ENCODE measurements around the gene AHCYL2. TPM values are rescaled to one million over a fixed set of nuclear protein-coding genes. Genes with fewer than 3 reads are reported as not detected.
A peak's percentile ranks its signal among the peaks of the same experiment; 100 is the strongest.

The AHCYL2 gene
- total RNA-seq, 1 donor from 2014 or later = 14.7 TPM

GRCh38 chr7:129423700-129424410 is 199.0 kb downstream of the AHCYL2 start:
- TF ChIP-seq EZH2 (IDR thresholded peaks at IDR 0.05; ENCODE audit: insufficient read depth, low read length) = no peak
- TF ChIP-seq CTCF (IDR thresholded peaks at IDR 0.05; ENCODE audit: insufficient read depth, low read depth, low read length) = no peak
- Histone ChIP-seq H3K79me2 (ENCODE audit: insufficient read depth, low read length) (no peaks in the 10 kb centered on the region), H3K4me3 (ENCODE audit: insufficient read depth, low read depth, low read length) (no peak overlapping the region), H3K9ac (ENCODE audit: low read length) (no peak overlapping the region), H4K20me1 (ENCODE audit: insufficient read depth, low read length) (no peaks in the 10 kb centered on the region), H3K4me2 (ENCODE audit: low read length) (no peak overlapping the region), H3K27me3 (ENCODE audit: insufficient read depth, low read length) (no peaks in the 10 kb centered on the region), H2AFZ (ENCODE audit: low read depth, low read length) (no peak overlapping the region), H3K9me3 (ENCODE audit: insufficient read depth, low read depth, low read length) (no peaks in the 10 kb centered on the region), H3K4me1 (ENCODE audit: insufficient read depth, low read length) (no peaks in the 10 kb centered on the region), H3K27ac (ENCODE audit: low read depth, low read length) (no peak overlapping the region), H3K36me3 (ENCODE audit: insufficient read depth, low read length) (no peaks in the 10 kb centered on the region)
- no peak overlapping the region for H3K27ac Mint-ChIP-seq (ENCODE audit: unreplicated experiment)
- H3K36me3 Mint-ChIP-seq (ENCODE audit: low read depth, unreplicated experiment) = peaks cover 8% of the 10 kb centered on the region
- peaks cover 6% of the 10 kb centered on the region for H3K4me1 Mint-ChIP-seq (ENCODE audit: low read depth, unreplicated experiment)
- FAIRE-seq (no peak), DNase-seq (ENCODE audit: low read depth) (peak; percentile 10)
- no peaks in the 10 kb centered on the region for H3K9me3 Mint-ChIP-seq (ENCODE audit: unreplicated experiment)
- no peaks in the 10 kb centered on the region for H3K27me3 Mint-ChIP-seq (ENCODE audit: low read depth, unreplicated experiment)
- no peak overlapping the region for H3K4me3 Mint-ChIP-seq (ENCODE audit: unreplicated experiment)

- H3K27ac Mint-ChIP-seq (ENCODE audit: unreplicated experiment) = no peak overlapping the region
- Histone ChIP-seq H3K36me3 (ENCODE audit: insufficient read depth, low read length) (no peaks in the 10 kb centered on the region), H4K20me1 (ENCODE audit: insufficient read depth, low read length) (no peaks in the 10 kb centered on the region), H3K27me3 (ENCODE audit: insufficient read depth, low read length) (no peaks in the 10 kb centered on the region), H3K9me3 (ENCODE audit: insufficient read depth, low read depth, low read length) (no peaks in the 10 kb centered on the region), H3K4me2 (ENCODE audit: low read length) (no peak overlapping the region), H3K4me3 (ENCODE audit: insufficient read depth, low read depth, low read length) (no peak overlapping the region), H3K79me2 (ENCODE audit: insufficient read depth, low read length) (no peaks in the 10 kb centered on the region), H2AFZ (ENCODE audit: low read depth, low read length) (no peak overlapping the region), H3K27ac (ENCODE audit: low read depth, low read length) (no peak overlapping the region), H3K9ac (ENCODE audit: low read length) (no peak overlapping the region), H3K4me1 (ENCODE audit: insufficient read depth, low read length) (no peaks in the 10 kb centered on the region)
- H3K9me3 Mint-ChIP-seq (ENCODE audit: unreplicated experiment) = no peaks in the 10 kb centered on the region
- no peak for DNase-seq (ENCODE audit: low read depth)
- H3K36me3 Mint-ChIP-seq (ENCODE audit: low read depth, unreplicated experiment) = peaks cover 11% of the 10 kb centered on the region
- no peak overlapping the region for H3K4me3 Mint-ChIP-seq (ENCODE audit: unreplicated experiment)
- TF ChIP-seq CTCF (IDR thresholded peaks at IDR 0.05; ENCODE audit: insufficient read depth, low read depth, low read length) (no peak), EZH2 (IDR thresholded peaks at IDR 0.05; ENCODE audit: insufficient read depth, low read length) (no peak)
- peaks cover 6% of the 10 kb centered on the region for H3K27me3 Mint-ChIP-seq (ENCODE audit: low read depth, unreplicated experiment)
- FAIRE-seq = no peak
- peaks cover 6% of the 10 kb centered on the region for H3K4me1 Mint-ChIP-seq (ENCODE audit: low read depth, unreplicated experiment)
Measured at GRCh38 chr7:129426482-129426881, 201.7 kb downstream of the AHCYL2 start.

- Mint-ChIP-seq H3K4me3 (ENCODE audit: unreplicated experiment) (no peak overlapping the region), H3K27ac (ENCODE audit: unreplicated experiment) (no peak overlapping the region), H3K27me3 (ENCODE audit: low read depth, unreplicated experiment) (peaks cover 11% of the 10 kb centered on the region), H3K9me3 (ENCODE audit: unreplicated experiment) (no peaks in the 10 kb centered on the region), H3K36me3 (ENCODE audit: low read depth, unreplicated experiment) (peaks cover 11% of the 10 kb centered on the region), H3K4me1 (ENCODE audit: low read depth, unreplicated experiment) (peaks cover 6% of the 10 kb centered on the region)
- H3K4me3 ChIP-seq (ENCODE audit: insufficient read depth, low read depth, low read length) = no peak overlapping the region
- TF ChIP-seq EZH2 (IDR thresholded peaks at IDR 0.05; ENCODE audit: insufficient read depth, low read length) = no peak
- TF ChIP-seq CTCF (IDR thresholded peaks at IDR 0.05; ENCODE audit: insufficient read depth, low read depth, low read length) = no peak
- H3K27me3 ChIP-seq (ENCODE audit: insufficient read depth, low read length) = peaks cover 5% of the 10 kb centered on the region
- no peaks in the 10 kb centered on the region for H3K4me1 ChIP-seq (ENCODE audit: insufficient read depth, low read length)
- FAIRE-seq (no peak), DNase-seq (ENCODE audit: low read depth) (no peak)
- no peaks in the 10 kb centered on the region for H3K79me2 ChIP-seq (ENCODE audit: insufficient read depth, low read length)
- H2AFZ ChIP-seq (ENCODE audit: low read depth, low read length) = no peak overlapping the region
- H3K27ac ChIP-seq (ENCODE audit: low read depth, low read length) = no peak overlapping the region
- H3K9me3 ChIP-seq (ENCODE audit: insufficient read depth, low read depth, low read length) = no peaks in the 10 kb centered on the region
- no peaks in the 10 kb centered on the region for H3K36me3 ChIP-seq (ENCODE audit: insufficient read depth, low read length)
- H3K4me2 ChIP-seq (ENCODE audit: low read length) = no peak overlapping the region
- no peaks in the 10 kb centered on the region for H4K20me1 ChIP-seq (ENCODE audit: insufficient read depth, low read length)
- H3K9ac ChIP-seq (ENCODE audit: low read length) = no peak overlapping the region
Measured at GRCh38 chr7:129427526-129428045, 202.8 kb downstream of the AHCYL2 start.

Data from astrocyte (in vitro differentiated cells and primary cell).